Neutrophil (primary cell): ENCODE results near the gene SPP1.
A peak's percentile ranks its signal among the peaks of the same experiment; 100 is the strongest.

Source experiments
- H3K27ac ChIP-seq: fragments of 200-600 bp; sonication (generic); 2 replicates; pipeline ENCODE4 v1.5.1; 2016; ENCODE audit warnings: mild to moderate bottlenecking, moderate library complexity
- H3K27me3 ChIP-seq: fragments of 200-600 bp; sonication (generic); 2 replicates; pipeline ENCODE4 v1.6.0; 2016; ENCODE audit warnings: mild to moderate bottlenecking
- H3K36me3 ChIP-seq: fragments of 200-600 bp; sonication (generic); 2 replicates; pipeline ENCODE4 v1.5.1; 2017
- H3K4me1 ChIP-seq, 2 experiments: fragments of 200-600 bp in 1 of 2; sonication (generic) in 1 of 2; 1 replicate in 1 of 2; 2 replicates in 1 of 2; pipeline versions ENCODE4 v1.5.1 to v1.6.1; 2013 to 2016; ENCODE audit warnings: low read depth in 1 of 2, low read length in 1 of 2, mild to moderate bottlenecking in 1 of 2, moderate library complexity in 1 of 2; ENCODE audit not compliant: control insufficient read depth in 1 of 2, insufficient read depth in 1 of 2
- H3K4me3 ChIP-seq, 2 experiments: fragments of 200-600 bp in 1 of 2; sonication (generic) in 1 of 2; 1 replicate in 1 of 2; 2 replicates in 1 of 2; pipeline ENCODE4 v1.5.1; 2013 to 2016; ENCODE audit warnings: low read depth in 1 of 2, low read length in 1 of 2, mild to moderate bottlenecking in 1 of 2, moderate library complexity in 1 of 2
- H3K9me3 ChIP-seq: fragments of 200-600 bp; sonication (generic); 2 replicates; pipeline ENCODE4 v1.5.1; 2016
- TF ChIP-seq, protein P1 (sequence below): fragments of 200-600 bp; sonication (generic); IDR thresholded peaks from 2 replicates; pipeline ENCODE4 v1.5.1; 2016; ENCODE audit warnings: antibody characterized with exemption

SPP1 gene

DNA sequence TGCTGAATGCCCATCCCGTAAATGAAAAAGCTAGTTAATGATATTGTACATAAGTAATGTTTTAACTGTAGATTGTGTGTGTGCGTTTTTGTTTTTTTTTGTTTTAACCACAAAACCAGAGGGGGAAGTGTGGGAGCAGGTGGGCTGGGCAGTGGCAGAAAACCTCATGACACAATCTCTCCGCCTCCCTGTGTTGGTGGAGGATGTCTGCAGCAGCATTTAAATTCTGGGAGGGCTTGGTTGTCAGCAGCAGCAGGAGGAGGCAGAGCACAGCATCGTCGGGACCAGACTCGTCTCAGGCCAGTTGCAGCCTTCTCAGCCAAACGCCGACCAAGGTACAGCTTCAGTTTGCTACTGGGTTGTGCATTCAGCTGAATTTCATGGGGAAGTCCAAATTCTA is at the start of gene SPP1:
SPP1 (plus strand) TSS at position 249 of the 400 bp plus-strand sequence. CDS start 1,182 bp downstream, outside the sequence.
- Histone ChIP-seq H3K4me3 (peak within 1 kb of the TSS; percentile 19 to 53), H3K27me3 (peaks cover 25% of the 10 kb centered on the region), H3K36me3 (no peaks in the 10 kb centered on the region)

DNA sequence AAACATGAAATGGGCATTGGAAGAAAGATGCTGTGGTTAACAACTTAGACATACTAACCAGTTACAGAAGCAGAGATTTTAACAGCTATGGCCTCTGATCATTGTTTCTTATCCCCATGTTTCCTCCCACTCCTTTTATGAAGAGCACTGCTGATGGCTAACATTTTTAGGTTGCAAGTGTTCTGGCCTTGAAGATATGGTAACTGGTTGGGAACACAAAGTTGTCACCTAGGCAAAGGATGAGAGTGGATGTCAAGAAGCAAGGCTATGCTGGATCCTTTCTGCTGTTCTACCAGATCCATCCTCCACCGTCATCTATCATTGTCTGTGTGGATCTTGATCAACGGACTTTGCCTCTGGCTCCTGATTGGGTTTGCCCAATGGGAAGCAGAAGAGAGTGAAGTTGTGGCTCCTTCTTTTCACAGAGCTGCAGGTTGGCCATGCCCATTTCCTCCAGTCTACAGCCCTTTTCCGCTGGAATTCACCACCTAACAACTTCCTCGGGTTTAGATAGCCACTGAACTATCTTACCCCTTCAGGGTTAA is 48.9 kb upstream of the SPP1 start:
- H3K36me3 ChIP-seq = no peaks in the 10 kb centered on the region
- H3K4me3 ChIP-seq = no peak overlapping the region
- TF ChIP-seq, protein P1, sequence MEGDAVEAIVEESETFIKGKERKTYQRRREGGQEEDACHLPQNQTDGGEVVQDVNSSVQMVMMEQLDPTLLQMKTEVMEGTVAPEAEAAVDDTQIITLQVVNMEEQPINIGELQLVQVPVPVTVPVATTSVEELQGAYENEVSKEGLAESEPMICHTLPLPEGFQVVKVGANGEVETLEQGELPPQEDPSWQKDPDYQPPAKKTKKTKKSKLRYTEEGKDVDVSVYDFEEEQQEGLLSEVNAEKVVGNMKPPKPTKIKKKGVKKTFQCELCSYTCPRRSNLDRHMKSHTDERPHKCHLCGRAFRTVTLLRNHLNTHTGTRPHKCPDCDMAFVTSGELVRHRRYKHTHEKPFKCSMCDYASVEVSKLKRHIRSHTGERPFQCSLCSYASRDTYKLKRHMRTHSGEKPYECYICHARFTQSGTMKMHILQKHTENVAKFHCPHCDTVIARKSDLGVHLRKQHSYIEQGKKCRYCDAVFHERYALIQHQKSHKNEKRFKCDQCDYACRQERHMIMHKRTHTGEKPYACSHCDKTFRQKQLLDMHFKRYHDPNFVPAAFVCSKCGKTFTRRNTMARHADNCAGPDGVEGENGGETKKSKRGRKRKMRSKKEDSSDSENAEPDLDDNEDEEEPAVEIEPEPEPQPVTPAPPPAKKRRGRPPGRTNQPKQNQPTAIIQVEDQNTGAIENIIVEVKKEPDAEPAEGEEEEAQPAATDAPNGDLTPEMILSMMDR = no peak
- H3K27me3 ChIP-seq = no peaks in the 10 kb centered on the region
- no peaks in the 10 kb centered on the region for H3K4me1 ChIP-seq
- H3K27ac ChIP-seq = no peak overlapping the region
- H3K9me3 ChIP-seq = no peaks in the 10 kb centered on the region

More for the DNA sequence above, at the start of gene SPP1:
- Histone ChIP-seq H3K27ac (peak within 1 kb of the TSS; percentile 76), H3K9me3 (no peaks in the 10 kb centered on the region), H3K4me1 (peaks cover 19 to 33% of the 10 kb centered on the region in 2 experiments)
- TF ChIP-seq, protein P1 = peak; percentile 27

DNA sequence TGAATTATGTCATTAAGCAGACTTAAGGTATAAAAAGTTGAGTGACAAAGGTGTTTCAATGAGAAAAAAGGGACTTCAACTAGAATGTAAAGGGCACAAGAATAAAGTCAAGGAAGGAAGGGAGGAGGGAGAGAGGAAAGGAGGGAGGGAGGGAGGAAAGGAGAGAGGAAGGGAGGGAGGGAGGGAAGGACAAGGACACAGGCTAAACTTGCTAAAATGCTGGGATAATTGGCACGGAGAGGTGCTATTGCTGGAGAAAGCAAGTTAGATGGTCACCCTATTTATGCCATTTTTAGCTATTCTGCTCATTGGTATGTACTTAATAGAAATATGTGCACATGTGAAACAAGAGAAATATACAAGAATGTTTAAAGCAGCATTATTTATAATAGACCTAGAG is 44.9 kb upstream of the SPP1 start:
- TF ChIP-seq, protein P1 = no peak

DNA sequence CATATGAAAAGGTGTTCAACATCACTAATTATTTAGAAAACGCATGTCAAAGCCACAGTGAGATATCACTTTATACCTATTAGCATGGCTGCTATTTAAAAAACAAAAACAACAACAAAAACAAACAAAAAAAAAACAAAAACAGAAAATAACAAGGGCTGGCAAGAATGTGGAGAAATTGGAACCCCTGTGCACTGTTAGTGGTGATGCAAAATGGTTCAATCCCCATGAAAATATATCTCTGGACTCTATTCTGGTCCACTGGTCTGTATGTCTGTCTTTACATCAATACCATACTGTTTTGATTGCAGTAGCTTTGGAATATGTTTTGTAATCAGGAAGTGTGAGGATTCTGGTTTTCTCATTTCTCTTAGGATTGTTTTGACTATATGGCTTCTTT is 43.6 kb upstream of the SPP1 start:
- Histone ChIP-seq H3K9me3 (no peaks in the 10 kb centered on the region), H3K27me3 (no peaks in the 10 kb centered on the region), H3K4me1 (no peaks in the 10 kb centered on the region), H3K27ac (no peak overlapping the region), H3K4me3 (no peak overlapping the region), H3K36me3 (no peaks in the 10 kb centered on the region)
- TF ChIP-seq, protein P1 = no peak

More for the DNA sequence above, 44.9 kb upstream of the SPP1 start:
- Histone ChIP-seq H3K27ac (no peak overlapping the region), H3K36me3 (no peaks in the 10 kb centered on the region), H3K27me3 (no peaks in the 10 kb centered on the region), H3K4me3 (no peak overlapping the region), H3K4me1 (no peaks in the 10 kb centered on the region), H3K9me3 (no peaks in the 10 kb centered on the region)

DNA sequence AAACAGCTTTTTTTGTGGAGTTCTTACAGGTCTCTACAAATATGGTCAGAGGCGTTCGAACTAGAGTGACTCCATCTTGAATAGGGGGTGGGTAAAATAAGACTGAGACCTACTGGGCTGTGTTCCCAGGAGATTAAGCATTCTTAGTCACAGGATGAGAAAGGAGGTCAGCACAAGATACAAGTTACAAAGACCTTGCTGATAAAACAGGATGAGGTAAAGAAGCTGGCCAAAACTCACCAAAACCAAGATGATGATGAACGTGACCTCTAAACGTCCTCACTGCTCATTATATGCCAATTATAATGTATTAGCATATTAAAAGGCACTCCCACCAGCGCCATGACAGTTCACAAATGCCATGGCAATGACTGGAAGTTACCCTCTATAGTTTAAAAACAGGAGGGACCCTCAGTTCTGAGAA is 42.8 kb upstream of the SPP1 start:
- no peaks in the 10 kb centered on the region for H3K36me3 ChIP-seq
- no peaks in the 10 kb centered on the region for H3K4me1 ChIP-seq
- TF ChIP-seq, protein P1 = no peak
- H3K4me3 ChIP-seq = no peak overlapping the region
- no peaks in the 10 kb centered on the region for H3K27me3 ChIP-seq
- H3K9me3 ChIP-seq = no peaks in the 10 kb centered on the region
- no peak overlapping the region for H3K27ac ChIP-seq
